Endothelial cell of umbilical vein (primary cell): Measurements from ENCODE around the gene PRKG1. TPM values are rescaled to one million over a fixed set of nuclear protein-coding genes. Genes with fewer than 3 reads are reported as not detected.

ENCODE experiments used
- BruUV-seq: library from RNA; stranded (reverse); fragments of 400-500 nt; replicated peaks from 2 replicates; lab custom pipeline; 2021; lab: Mats Ljungman, UMichigan
- CTCF ChIA-PET: fragments of 300-600, 350-600 bp; sonication (Branson Sonifier 250); formaldehyde crosslinking; loops from one replicate; lab custom pipeline; 2021; ENCODE audit warnings: antibody characterized with exemption, inconsistent platforms; lab: Charles Lee
- POLR2A ChIA-PET: fragments of 300-600, 350-600 bp; sonication (Branson Sonifier 250); formaldehyde crosslinking; loops from one replicate; lab custom pipeline; 2021; ENCODE audit warnings: antibody characterized with exemption, inconsistent platforms; lab: Charles Lee
- DNase-seq: peaks from one replicate; pipeline ENCODE4 v3.0.0-alpha.2; 2011; ENCODE audit warnings: low read depth, low spot score
- FAIRE-seq: peaks from 2 replicates; lab custom pipeline; 2011; peaks lifted over from hg19 to GRCh38; lab: Jason Lieb, UNC
- H2AFZ ChIP-seq: 2 replicates; pipeline ENCODE4 v1.6.0; 2012; ENCODE audit warnings: low read depth, low read length, control low read depth, inconsistent platforms
- H3K27ac ChIP-seq: 2 replicates; pipeline ENCODE4 v1.5.1; 2011; ENCODE audit warnings: low read depth, mild to moderate bottlenecking, control low read depth, low read length, moderate library complexity; ENCODE audit not compliant: insufficient read depth
- H3K27me3 ChIP-seq, 2 experiments: 2 replicates each; pipeline versions ENCODE4 v1.6.0 to v1.6.1; 2011; ENCODE audit warnings: low read length in 2 of 2, mixed read lengths in 1 of 2; ENCODE audit not compliant: control insufficient read depth in 2 of 2, insufficient read depth in 2 of 2
- H3K36me3 ChIP-seq, 2 experiments: 2 replicates in 1 of 2; 3 replicates in 1 of 2; pipeline ENCODE4 v1.5.1; 2011; ENCODE audit warnings: low read length in 2 of 2, mild to moderate bottlenecking in 1 of 2, moderate library complexity in 1 of 2; ENCODE audit not compliant: control insufficient read depth in 2 of 2, insufficient read depth in 2 of 2; ENCODE audit errors: extremely low read depth in 1 of 2
- H3K4me1 ChIP-seq: 3 replicates; pipeline ENCODE4 v1.5.1; 2011; ENCODE audit warnings: mild to moderate bottlenecking, low read length; ENCODE audit not compliant: control insufficient read depth, insufficient read depth; ENCODE audit errors: extremely low read depth
- H3K4me2 ChIP-seq: 2 replicates; pipeline ENCODE4 v1.6.1; 2011; ENCODE audit warnings: low read length, control low read depth, mixed read lengths; ENCODE audit not compliant: insufficient read depth
- H3K4me3 ChIP-seq, 3 experiments: fragments of 200-600 bp in 1 of 3; sonication (generic), shearing (Covaris generic) in 1 of 3; replicated peaks in 1 of 3; 2 replicates each; pipeline ENCODE4 v1.5.1; 2011 to 2016; ENCODE audit warnings: control low read depth in 3 of 3, low read length in 3 of 3, mild to moderate bottlenecking in 2 of 3, inconsistent platforms in 1 of 3, low read depth in 1 of 3, moderate library complexity in 1 of 3; ENCODE audit not compliant: insufficient read depth in 1 of 3
- H3K79me2 ChIP-seq: 2 replicates; pipeline ENCODE4 v1.6.0; 2012; ENCODE audit warnings: low read length, inconsistent platforms; ENCODE audit not compliant: control insufficient read depth, insufficient read depth
- H3K9ac ChIP-seq: replicated peaks from 2 replicates; pipeline ENCODE3; 2011; ENCODE audit warnings: low read length, control low read depth; ENCODE audit not compliant: insufficient read depth; ENCODE audit errors: extremely low read depth
- H3K9me1 ChIP-seq: replicated peaks from 3 replicates; pipeline ENCODE4 v1.6.0; 2011; ENCODE audit warnings: mild to moderate bottlenecking, low read length; ENCODE audit not compliant: control insufficient read depth, insufficient read depth; ENCODE audit errors: extremely low read depth
- H3K9me3 ChIP-seq: replicated peaks from 2 replicates; pipeline ENCODE4 v1.5.1; 2012; ENCODE audit warnings: low read length, inconsistent platforms; ENCODE audit not compliant: control insufficient read depth, insufficient read depth
- H4K20me1 ChIP-seq: replicated peaks from 2 replicates; pipeline ENCODE3; 2011; ENCODE audit warnings: mild to moderate bottlenecking, low read length; ENCODE audit not compliant: control insufficient read depth, insufficient read depth; ENCODE audit errors: extremely low read depth
- FOS ChIP-seq: IDR thresholded peaks from 2 replicates; pipeline ENCODE4 v1.6.1; 2011; ENCODE audit warnings: mild to moderate bottlenecking, low read length, moderate library complexity, borderline replicate concordance; ENCODE audit not compliant: insufficient read depth
- GATA2 ChIP-seq: IDR thresholded peaks from 2 replicates; pipeline ENCODE4 v1.7.0; 2011; ENCODE audit warnings: low read depth, mild to moderate bottlenecking, moderate library complexity, mixed read lengths, low read length; ENCODE audit not compliant: insufficient read length, insufficient read depth
- MYC ChIP-seq: IDR thresholded peaks from one replicate; pipeline ENCODE4 v1.6.1; 2011; ENCODE audit warnings: mild to moderate bottlenecking, low read depth, low read length
- POLR2A ChIP-seq: IDR thresholded peaks from 2 replicates; pipeline ENCODE4 v1.6.1; 2012; ENCODE audit warnings: low read depth, mild to moderate bottlenecking, control low read depth, low read length
- dilution Hi-C: fragments of 300-500 bp; cut with MboI; formaldehyde crosslinking; loops from one replicate; pipeline ENCODE4 v1.15.0; 2019; ENCODE audit warnings: low sequenced_read_pairs; ENCODE audit not compliant: extremely low pct_ligation_motif_present
- intact Hi-C: fragments of 100-400 bp; cut with micrococcal nuclease; formaldehyde crosslinking; loops from one replicate; pipeline ENCODE4 v1.10.0; 2022
- polyA plus RNA-seq, 4 experiments: library from polyadenylated mRNA; depleted of rRNA in 3 of 4; stranded (reverse) in 3 of 4; unstranded in 1 of 4; fragments of >200 nt; gene quantifications; 2 replicates each; pipeline versions ENCODE4 v1.2.1 to v1.2.3, GENCODE V29; 2011 to 2012; ENCODE audit warnings: missing spikeins in 1 of 4
- total RNA-seq: library from RNA; stranded (reverse); gene quantifications from 2 replicates; pipeline ENCODE4 v1.2.3, GENCODE V29; 2021
- TF ChIP-seq, protein P1 (sequence below), 2 donors: IDR thresholded peaks; 1 replicate in 1 of 2; 2 replicates in 1 of 2; pipeline ENCODE4 v1.5.1; 2011; ENCODE audit warnings: low read length in 2 of 2, mild to moderate bottlenecking in 2 of 2, moderate library complexity in 2 of 2, control low read depth in 1 of 2, inconsistent platforms in 1 of 2, low read depth in 1 of 2; ENCODE audit not compliant: insufficient read depth in 1 of 2; ENCODE audit errors: extremely low read depth in 1 of 2
- TF ChIP-seq, protein P2 (sequence below): IDR thresholded peaks from 2 replicates; pipeline ENCODE4 v1.6.1; 2011; ENCODE audit not compliant: insufficient read depth, insufficient read length

PRKG1 gene
- total and polyA plus RNA-seq, 2 donors (not counting 3 experiments of a cell fraction or from before 2014, with no cell fraction given) = 0.01 to 0.18 TPM

DNA sequence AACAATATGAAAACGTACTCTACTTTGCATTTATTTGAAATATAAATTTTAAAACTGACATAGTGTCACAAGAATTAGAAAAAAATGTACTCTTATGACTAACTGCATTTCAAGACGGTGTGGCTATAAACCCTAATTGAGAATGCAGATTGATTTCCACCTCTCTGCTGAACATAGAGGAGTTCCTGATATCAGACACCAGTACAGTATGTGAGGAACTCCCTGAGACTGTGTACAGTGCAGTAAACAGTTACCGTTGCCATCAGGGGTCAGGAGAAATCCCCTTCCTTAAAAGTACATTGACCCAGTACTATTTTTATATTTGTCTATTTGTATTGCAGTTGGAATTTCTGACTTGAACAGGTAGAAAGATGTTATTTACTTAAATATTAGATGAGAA lies 1178.0 kb downstream of the PRKG1 start:
- no peaks in the 10 kb centered on the region for H3K9me3 ChIP-seq

DNA sequence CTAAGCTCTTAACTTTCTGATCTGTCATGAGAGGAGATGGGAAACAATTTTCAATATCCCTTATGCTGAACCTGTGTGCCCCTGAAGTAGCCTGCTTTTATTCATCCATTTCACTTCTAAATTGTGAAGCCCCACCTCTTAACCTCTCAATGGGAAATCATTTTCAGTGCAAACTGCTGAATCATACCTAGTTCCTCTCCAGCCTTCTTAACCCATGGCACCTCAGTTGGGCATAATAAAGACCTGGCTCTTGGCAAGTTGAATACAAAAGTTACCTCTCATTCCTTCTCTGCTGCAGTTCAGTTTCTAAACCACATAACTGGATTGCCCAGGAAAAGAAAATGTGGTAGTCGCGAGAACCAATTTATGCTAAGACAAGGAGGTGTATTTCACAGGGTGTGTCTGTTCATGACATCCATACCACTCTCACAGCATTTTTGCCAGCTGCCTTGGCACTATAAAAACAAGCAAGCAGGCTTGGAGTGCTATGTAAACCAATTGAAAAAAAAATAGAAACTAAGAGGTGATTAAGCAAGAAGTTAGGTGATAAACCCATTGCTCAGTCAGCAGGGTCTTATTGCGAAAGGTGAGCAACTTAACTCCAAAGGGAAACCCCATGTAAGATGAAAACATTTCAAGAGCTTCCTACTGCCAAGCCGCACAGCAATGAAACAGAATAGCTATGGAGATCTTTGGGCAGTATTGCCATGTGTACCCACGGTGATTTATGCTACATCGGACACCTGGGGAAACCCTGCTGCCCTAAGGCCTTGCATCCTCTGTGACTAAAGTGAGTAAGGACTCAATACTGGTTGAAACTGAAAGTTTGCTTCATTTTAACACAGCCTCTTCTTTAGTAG lies 1182.8 kb downstream of the PRKG1 start:
- no peaks in the 10 kb centered on the region for H3K27me3 ChIP-seq
- no peaks in the 10 kb centered on the region for H3K36me3 ChIP-seq
- no peak for DNase-seq
- ChIA-PET POLR2A (no interaction called here), CTCF (no interaction called here)
- no peaks in the 10 kb centered on the region for H4K20me1 ChIP-seq
- no peak overlapping the region for H3K27ac ChIP-seq
- H3K4me3 ChIP-seq = no peak overlapping the region
- no peaks in the 10 kb centered on the region for H3K4me1 ChIP-seq
- dilution Hi-C loops (no loop called here), intact Hi-C loops (no loop called here)
- FAIRE-seq = no peak
- peaks cover 2% of the 10 kb centered on the region for H3K9me1 ChIP-seq
- no peak overlapping the region for H3K4me2 ChIP-seq
- peak overlapping the region; percentile 23 for H2AFZ ChIP-seq
- no peaks in the 10 kb centered on the region for H3K9me3 ChIP-seq
- H3K79me2 ChIP-seq = no peaks in the 10 kb centered on the region
- TF ChIP-seq MYC (no peak), GATA2 (no peak)
- TF ChIP-seq, protein P1, sequence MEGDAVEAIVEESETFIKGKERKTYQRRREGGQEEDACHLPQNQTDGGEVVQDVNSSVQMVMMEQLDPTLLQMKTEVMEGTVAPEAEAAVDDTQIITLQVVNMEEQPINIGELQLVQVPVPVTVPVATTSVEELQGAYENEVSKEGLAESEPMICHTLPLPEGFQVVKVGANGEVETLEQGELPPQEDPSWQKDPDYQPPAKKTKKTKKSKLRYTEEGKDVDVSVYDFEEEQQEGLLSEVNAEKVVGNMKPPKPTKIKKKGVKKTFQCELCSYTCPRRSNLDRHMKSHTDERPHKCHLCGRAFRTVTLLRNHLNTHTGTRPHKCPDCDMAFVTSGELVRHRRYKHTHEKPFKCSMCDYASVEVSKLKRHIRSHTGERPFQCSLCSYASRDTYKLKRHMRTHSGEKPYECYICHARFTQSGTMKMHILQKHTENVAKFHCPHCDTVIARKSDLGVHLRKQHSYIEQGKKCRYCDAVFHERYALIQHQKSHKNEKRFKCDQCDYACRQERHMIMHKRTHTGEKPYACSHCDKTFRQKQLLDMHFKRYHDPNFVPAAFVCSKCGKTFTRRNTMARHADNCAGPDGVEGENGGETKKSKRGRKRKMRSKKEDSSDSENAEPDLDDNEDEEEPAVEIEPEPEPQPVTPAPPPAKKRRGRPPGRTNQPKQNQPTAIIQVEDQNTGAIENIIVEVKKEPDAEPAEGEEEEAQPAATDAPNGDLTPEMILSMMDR (IDR thresholded peaks at IDR 0.05; ENCODE audit: extremely low read depth in 1 of 2, insufficient read depth in 1 of 2, low read depth in 1 of 2, low read length in 2 of 2) = no peak
- H3K9ac ChIP-seq = no peak overlapping the region
- no TSS peak for BruUV-seq

More for the DNA sequence above, 1178.0 kb downstream of the PRKG1 start:
- Histone ChIP-seq H4K20me1 (no peaks in the 10 kb centered on the region), H3K9me1 (peaks cover 2% of the 10 kb centered on the region), H3K27ac (no peak overlapping the region), H3K4me1 (no peaks in the 10 kb centered on the region), H3K4me3 (no peak overlapping the region), H3K27me3 (no peaks in the 10 kb centered on the region), H3K79me2 (no peaks in the 10 kb centered on the region), H3K36me3 (no peaks in the 10 kb centered on the region), H2AFZ (no peak overlapping the region), H3K4me2 (no peak overlapping the region), H3K9ac (no peak overlapping the region)
- dilution Hi-C loops = no loop called here
- FAIRE-seq (no peak), DNase-seq (no peak)
- intact Hi-C loops = no loop called here
- TF ChIP-seq POLR2A (no peak), MYC (no peak), FOS (no peak)
- TF ChIP-seq, protein P2, sequence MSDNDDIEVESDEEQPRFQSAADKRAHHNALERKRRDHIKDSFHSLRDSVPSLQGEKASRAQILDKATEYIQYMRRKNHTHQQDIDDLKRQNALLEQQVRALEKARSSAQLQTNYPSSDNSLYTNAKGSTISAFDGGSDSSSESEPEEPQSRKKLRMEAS = no peak
- ChIA-PET POLR2A (no interaction called here), CTCF (no interaction called here)
- BruUV-seq = no TSS peak
